Thymus (tissue), 11 donors: ENCODE results near the gene TUBB6. TPM values are rescaled to one million over a fixed set of nuclear protein-coding genes. Genes with fewer than 3 reads are reported as not detected.

Experiments
- DNase-seq, 9 donors: peaks; one replicate each; pipeline ENCODE4 v3.0.0-alpha.2; 2013; ENCODE audit warnings: low spot score in 9 of 9, low read depth in 6 of 9, missing footprints in 1 of 9
- H3K27ac ChIP-seq, 2 donors: one replicate each; pipeline ENCODE4 v1.5.1; 2013; ENCODE audit warnings: control low read depth in 1 of 2, low read depth in 1 of 2, low read length in 1 of 2, mild to moderate bottlenecking in 1 of 2, moderate library complexity in 1 of 2
- H3K27me3 ChIP-seq, 2 donors: one replicate each; pipeline ENCODE4 v1.5.1; 2013; ENCODE audit warnings: low read length in 1 of 2; ENCODE audit not compliant: control insufficient read depth in 2 of 2, insufficient read depth in 1 of 2
- H3K36me3 ChIP-seq, 2 donors: one replicate each; pipeline ENCODE4 v1.5.1; 2013; ENCODE audit warnings: low read length in 1 of 2, mild to moderate bottlenecking in 1 of 2, moderate library complexity in 1 of 2; ENCODE audit not compliant: control insufficient read depth in 2 of 2, insufficient read depth in 2 of 2
- H3K4me1 ChIP-seq, 2 donors: one replicate each; pipeline ENCODE4 v1.5.1; 2013; ENCODE audit warnings: low read length in 2 of 2; ENCODE audit not compliant: control insufficient read depth in 2 of 2, insufficient read depth in 2 of 2
- H3K4me3 ChIP-seq, 2 donors: one replicate each; pipeline ENCODE4 v1.5.1; 2013; ENCODE audit warnings: low read length in 2 of 2, control low read depth in 1 of 2, mild to moderate bottlenecking in 1 of 2
- H3K9me3 ChIP-seq, 2 donors: one replicate each; pipeline ENCODE4 v1.5.1; 2013; ENCODE audit warnings: low read length in 1 of 2, mild to moderate bottlenecking in 1 of 2; ENCODE audit not compliant: control insufficient read depth in 2 of 2, insufficient read depth in 1 of 2
- WGBS: extraction: QIAGEN DNeasy Blood & Tissue Kit; methylation state at CpG from one replicate; pipeline ENCODE4 v1.1.7; 2013; 5-methylcytosine and 5-hydroxymethylcytosine counted together
- polyA plus RNA-seq: library from polyadenylated mRNA; stranded (reverse); fragments of 200-250 nt; gene quantifications from one replicate; pipeline ENCODE4 v1.2.3, GENCODE V29; 2013
- total RNA-seq: library from RNA; stranded (reverse); fragments of 120-200 nt; gene quantifications from one replicate; pipeline ENCODE4 v1.2.4, GENCODE V29; 2013
- donor health status: healthy.

TUBB6 gene
- total and polyA plus RNA-seq, 2 donors, result 24.9 to 46.6 TPM

GRCh38 chr18:12328179-12328823, 20.3 kb downstream of the TUBB6 start:
- Histone ChIP-seq H3K27me3 (no peaks in the 10 kb centered on the region), H3K27ac (no peak overlapping the region), H3K4me1 (no peaks in the 10 kb centered on the region), H3K4me3 (no peak overlapping the region), H3K36me3 (peaks cover 44 to 56% of the 10 kb centered on the region in 2 donors), H3K9me3 (no peaks in the 10 kb centered on the region)
- 99% methylated on average over 4 of the region's 4 CpGs for WGBS
- no peak for DNase-seq

DNA sequence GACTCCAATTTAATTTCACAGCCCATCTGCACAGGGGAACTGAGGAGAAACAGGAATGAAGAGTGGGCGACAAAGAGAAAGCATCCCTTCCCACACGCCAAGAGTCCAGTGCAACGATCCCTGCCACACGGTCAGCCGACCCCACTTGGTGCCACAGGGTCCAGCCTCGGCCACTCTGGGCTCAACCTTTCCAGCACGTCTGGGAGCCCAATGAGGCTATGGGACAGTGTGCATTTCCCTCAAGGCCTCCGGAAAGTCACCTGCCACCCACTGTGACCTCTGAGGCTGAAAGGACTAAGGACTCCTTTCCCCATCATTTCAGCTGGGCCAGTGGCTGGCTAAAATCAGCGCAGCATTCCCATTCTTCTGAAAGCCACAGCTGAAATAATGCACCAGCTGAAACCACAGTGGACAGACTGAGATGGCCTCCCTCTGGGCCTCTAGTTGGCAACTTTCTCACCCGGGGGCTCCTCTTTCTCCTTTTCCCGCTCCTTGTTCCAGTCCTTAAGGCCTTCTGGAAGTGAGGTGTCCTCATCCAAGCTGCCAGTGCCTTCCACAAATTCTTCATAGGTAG, 21.2 kb downstream of the TUBB6 start:
- 97% methylated on average over 11 of the region's 11 CpGs for WGBS
- no peak for DNase-seq

GRCh38 chr18:12330766-12331165, 22.7 kb downstream of the TUBB6 start:
- 98% methylated on average over 4 of the region's 4 CpGs for WGBS
- Histone ChIP-seq H3K4me3 (no peak overlapping the region), H3K9me3 (no peaks in the 10 kb centered on the region), H3K27me3 (no peaks in the 10 kb centered on the region), H3K36me3 (peaks cover 53 to 62% of the 10 kb centered on the region in 2 donors), H3K27ac (no peak overlapping the region), H3K4me1 (no peaks in the 10 kb centered on the region)
- DNase-seq, result no peak

More for the DNA sequence above, 21.2 kb downstream of the TUBB6 start:
- no peaks in the 10 kb centered on the region for H3K27me3 ChIP-seq
- H3K36me3 ChIP-seq, result peaks cover 53 to 62% of the 10 kb centered on the region in 2 donors
- no peaks in the 10 kb centered on the region for H3K4me1 ChIP-seq
- no peak overlapping the region for H3K4me3 ChIP-seq
- no peak overlapping the region for H3K27ac ChIP-seq
- H3K9me3 ChIP-seq, result no peaks in the 10 kb centered on the region

- DNase-seq, result no peak
- Histone ChIP-seq H3K27me3 (no peaks in the 10 kb centered on the region), H3K4me3 (no peak overlapping the region), H3K36me3 (peaks cover 45 to 51% of the 10 kb centered on the region in 2 donors), H3K4me1 (no peaks in the 10 kb centered on the region), H3K9me3 (no peaks in the 10 kb centered on the region), H3K27ac (no peak overlapping the region)
- 94% methylated on average over 10 of the region's 10 CpGs for WGBS
Observed at GRCh38 chr18:12333506-12334290, 25.7 kb downstream of the TUBB6 start.

DNA sequence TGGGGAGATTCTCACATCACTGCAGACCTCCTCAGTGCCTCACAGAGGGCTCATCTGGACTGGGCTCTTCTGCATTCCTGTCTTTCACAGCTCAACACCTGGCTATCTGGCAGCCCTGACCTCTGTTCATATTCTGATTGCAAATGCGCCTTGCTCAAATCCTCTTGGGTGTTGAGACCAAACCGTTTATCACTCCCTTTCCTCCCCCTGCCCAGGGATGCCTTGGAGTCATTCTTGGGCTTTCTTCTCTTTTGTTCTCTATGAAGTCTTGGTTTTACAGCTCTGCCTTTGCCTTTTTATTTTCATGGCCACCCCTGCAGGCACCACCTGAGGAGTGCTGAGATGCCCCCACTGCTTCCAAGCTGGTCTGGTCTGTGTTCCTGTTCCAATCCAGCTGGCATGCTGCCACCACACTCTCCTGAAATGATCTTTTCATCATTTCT, 26.3 kb downstream of the TUBB6 start:
- no peak overlapping the region for H3K4me3 ChIP-seq
- peaks cover 40 to 47% of the 10 kb centered on the region in 2 donors for H3K36me3 ChIP-seq
- no peaks in the 10 kb centered on the region for H3K4me1 ChIP-seq
- H3K27me3 ChIP-seq, result no peaks in the 10 kb centered on the region
- DNase-seq, result no peak
- H3K27ac ChIP-seq, result no peak overlapping the region
- no peaks in the 10 kb centered on the region for H3K9me3 ChIP-seq
- 95% methylated on average over 2 of the region's 2 CpGs for WGBS

- DNase-seq, result no peak
- H3K27ac ChIP-seq, result no peak overlapping the region
- WGBS, result 72% methylated on average over 2 of the region's 2 CpGs
- no peaks in the 10 kb centered on the region for H3K4me1 ChIP-seq
- no peaks in the 10 kb centered on the region for H3K27me3 ChIP-seq
- no peaks in the 10 kb centered on the region for H3K9me3 ChIP-seq
- peaks cover 39 to 47% of the 10 kb centered on the region in 2 donors for H3K36me3 ChIP-seq
- H3K4me3 ChIP-seq, result no peak overlapping the region
Observed at GRCh38 chr18:12334863-12335262, 26.8 kb downstream of the TUBB6 start.

DNA sequence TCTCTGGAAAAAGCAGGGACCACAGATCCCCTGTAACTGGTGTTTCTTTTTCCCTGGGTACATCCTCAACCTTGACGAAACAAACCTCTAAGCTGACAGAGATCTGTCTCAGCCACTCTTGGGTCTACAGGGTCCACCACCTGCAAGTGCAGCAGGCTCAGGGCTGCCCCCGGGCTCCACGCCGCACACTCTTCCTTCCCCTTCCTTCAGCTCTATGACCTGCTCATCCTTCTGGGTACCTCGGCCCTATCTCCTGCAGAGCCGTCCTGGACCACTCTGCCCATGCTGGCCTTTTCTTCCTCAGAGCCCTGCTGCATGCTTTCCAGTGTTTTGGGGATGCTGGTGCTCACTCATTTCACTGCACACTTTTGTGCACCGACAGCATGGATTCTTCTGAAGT, 27.5 kb downstream of the TUBB6 start:
- Histone ChIP-seq H3K9me3 (no peaks in the 10 kb centered on the region), H3K27ac (no peak overlapping the region), H3K4me3 (no peak overlapping the region), H3K4me1 (no peaks in the 10 kb centered on the region), H3K36me3 (peaks cover 39 to 51% of the 10 kb centered on the region in 2 donors), H3K27me3 (no peaks in the 10 kb centered on the region)
- 83% methylated on average over 7 of the region's 7 CpGs for WGBS
- no peak for DNase-seq

DNA sequence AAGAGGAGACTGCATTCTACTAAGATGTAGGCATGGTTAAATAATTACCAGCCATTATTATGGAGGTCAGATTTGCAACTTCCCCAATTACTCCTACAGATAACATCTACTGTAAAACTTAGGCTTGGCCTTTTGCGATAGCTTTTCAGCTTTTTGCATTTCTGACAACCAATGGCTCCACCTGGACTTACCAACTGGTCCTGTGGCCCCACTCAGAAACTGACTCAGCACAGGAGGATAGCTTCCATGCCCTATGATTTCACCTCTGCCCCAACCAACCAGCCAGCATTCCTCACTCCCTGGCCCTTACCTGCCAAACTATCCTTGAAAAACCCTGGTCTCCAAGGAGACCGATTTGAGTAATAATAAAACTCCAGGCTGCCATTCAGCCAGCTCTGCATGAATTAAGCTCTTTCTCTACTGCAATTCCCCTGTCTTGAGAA, 28.2 kb downstream of the TUBB6 start:
- WGBS, result 94% methylated on average over 2 of the region's 2 CpGs
- Histone ChIP-seq H3K4me3 (no peak overlapping the region), H3K36me3 (peaks cover 39 to 47% of the 10 kb centered on the region in 2 donors), H3K27me3 (no peaks in the 10 kb centered on the region), H3K27ac (no peak overlapping the region), H3K4me1 (no peaks in the 10 kb centered on the region), H3K9me3 (no peaks in the 10 kb centered on the region)
- DNase-seq, result no peak

DNA sequence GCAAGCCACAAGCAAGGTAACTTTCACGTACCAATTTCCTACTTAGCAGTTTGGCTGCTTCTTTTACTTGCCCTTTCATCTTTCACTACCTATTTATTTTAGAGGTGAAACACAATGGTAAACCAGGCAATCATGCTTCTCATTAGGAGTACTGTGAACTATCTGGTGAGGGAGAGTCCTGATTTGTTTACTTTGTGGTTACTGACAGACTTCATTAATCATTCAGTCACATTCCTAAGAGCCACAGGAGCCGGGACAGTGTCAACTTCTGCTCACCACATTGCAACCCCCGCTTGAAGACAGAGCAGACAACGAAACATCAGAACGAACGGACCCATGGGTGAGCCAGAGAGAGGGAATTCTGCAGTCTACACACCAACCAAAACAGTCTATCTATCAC, 28.8 kb downstream of the TUBB6 start:
- Histone ChIP-seq H3K27ac (no peak overlapping the region), H3K27me3 (no peaks in the 10 kb centered on the region), H3K36me3 (peaks cover 39 to 47% of the 10 kb centered on the region in 2 donors), H3K4me3 (no peak overlapping the region), H3K9me3 (no peaks in the 10 kb centered on the region), H3K4me1 (no peaks in the 10 kb centered on the region)
- no peak for DNase-seq
- 94% methylated on average over 6 of the region's 6 CpGs for WGBS
